Right lobe of liver (tissue), 4 donors: ENCODE results near the gene XRCC4.

Experiments
- CTCF ChIP-seq, 4 donors: fragments of 200-600 bp in 3 of 4; fragments of 450-650 bp in 1 of 4; IDR thresholded peaks; one replicate each; pipeline versions ENCODE4 v1.5.1 to v1.8.0; 2016 to 2022; ENCODE audit warnings: antibody characterized with exemption in 4 of 4, mild to moderate bottlenecking in 2 of 4
- POLR2A ChIP-seq: fragments of 450-650 bp; IDR thresholded peaks from one replicate; pipeline ENCODE4 v1.6.1; 2017; ENCODE audit warnings: antibody characterized with exemption, mild to moderate bottlenecking
- donor health status: DM: no; HTN: no; CAD: no.
- donor health status: DM: no; HTN: no; CAD: no.
- donor health status: DM: no; HTN: yes; CAD: no.

GRCh38 chr5:83095163-83095956 is 18.0 kb downstream of the XRCC4 start:
- TF ChIP-seq POLR2A: no peak
- TF ChIP-seq CTCF (IDR thresholded peaks at IDR 0.05): no peak
